ENCODE results near the gene COLEC12.

The COLEC12 gene

GRCh38 chr18:500632-501405 is at the start of gene COLEC12:
Gene COLEC12, minus strand, starts transcription at chr18:500701. Its CDS starts 187 bp downstream, at chr18:500514.
- no peak for DNase-seq

- no peak for DNase-seq
Observed at GRCh38 chr18:549967-550366, 49.5 kb upstream of the COLEC12 start.

- no peak for DNase-seq
Observed at GRCh38 chr18:543447-544078, 43.1 kb upstream of the COLEC12 start.

GRCh38 chr18:533995-534601 is 33.6 kb upstream of the COLEC12 start:
- DNase-seq: no peak

GRCh38 chr18:532632-533031 is 32.1 kb upstream of the COLEC12 start:
- DNase-seq: no peak

- DNase-seq: no peak
Observed at GRCh38 chr18:532018-532417, 31.5 kb upstream of the COLEC12 start.

- no peak for DNase-seq
Observed at GRCh38 chr18:527146-527545, 26.6 kb upstream of the COLEC12 start.

GRCh38 chr18:526681-527080 is 26.2 kb upstream of the COLEC12 start:
- no peak for DNase-seq

- DNase-seq: no peak
Observed at GRCh38 chr18:525036-525797, 24.7 kb upstream of the COLEC12 start.

GRCh38 chr18:524466-524865 is 24.0 kb upstream of the COLEC12 start:
- no peak for DNase-seq

GRCh38 chr18:523561-523960 is 23.1 kb upstream of the COLEC12 start:
- DNase-seq: no peak

GRCh38 chr18:519019-519879 is 18.7 kb upstream of the COLEC12 start:
- DNase-seq: peak; percentile 56

- no peak for DNase-seq
Observed at GRCh38 chr18:518081-518480, 17.6 kb upstream of the COLEC12 start.

GRCh38 chr18:515838-516237 is 15.3 kb upstream of the COLEC12 start:
- no peak for DNase-seq

GRCh38 chr18:515156-515815 is 14.8 kb upstream of the COLEC12 start:
- no peak for DNase-seq

GRCh38 chr18:513826-514530 is 13.5 kb upstream of the COLEC12 start:
- no peak for DNase-seq

GRCh38 chr18:512957-513356 is 12.5 kb upstream of the COLEC12 start:
- DNase-seq: no peak

- no peak for DNase-seq
Observed at GRCh38 chr18:508835-509234, 8.3 kb upstream of the COLEC12 start.

GRCh38 chr18:507636-508035 is 7.1 kb upstream of the COLEC12 start:
- no peak for DNase-seq

- no peak for DNase-seq
Observed at GRCh38 chr18:506801-507200, 6.3 kb upstream of the COLEC12 start.

- DNase-seq: no peak
Observed at GRCh38 chr18:506264-506663, 5.8 kb upstream of the COLEC12 start.

Data from NCI-H2171 treated with DMSO at 0.1 percent for 48 hours (cell line).